IPS DF 6.9 (cell line): ENCODE results near the gene ALPP.
A peak's percentile ranks its signal among the peaks of the same experiment; 100 is the strongest.
"Not testable (repeated sequence)": the region's sequence is repeated elsewhere in the genome, so short reads cannot be mapped to it uniquely, and the experiment has no call there.

Experiments used
- DNase-seq: peaks from one replicate; pipeline ENCODE4 v3.0.0-alpha.2; 2013; ENCODE audit warnings: low read depth, low spot score
- H3K27ac ChIP-seq: one replicate; pipeline ENCODE4 v1.5.1; 2013; ENCODE audit warnings: low read length, control low read depth
- H3K27me3 ChIP-seq: 2 replicates; pipeline ENCODE4 v1.6.1; 2013; ENCODE audit warnings: mild to moderate bottlenecking, low read length; ENCODE audit not compliant: control insufficient read depth, insufficient read depth
- H3K36me3 ChIP-seq: 2 replicates; pipeline ENCODE4 v1.6.1; 2013; ENCODE audit warnings: low read length; ENCODE audit not compliant: control insufficient read depth, insufficient read depth
- H3K4me1 ChIP-seq: 2 replicates; pipeline ENCODE4 v1.6.1; 2013; ENCODE audit warnings: low read length; ENCODE audit not compliant: control insufficient read depth, insufficient read depth
- H3K4me3 ChIP-seq: 2 replicates; pipeline ENCODE4 v1.5.1; 2013; ENCODE audit warnings: mild to moderate bottlenecking, low read length
- H3K9me3 ChIP-seq: 2 replicates; pipeline ENCODE4 v1.6.1; 2013; ENCODE audit warnings: low read length, inconsistent platforms; ENCODE audit not compliant: control insufficient read depth, insufficient read depth
- WGBS: extraction: QIAGEN DNeasy Blood & Tissue Kit; methylation state at CpG from one replicate; pipeline ENCODE4 v1.1.7; 2013; ENCODE audit warnings: mixed read lengths, missing lambda C conversion rate; ENCODE audit not compliant: insufficient read length, insufficient coverage; 5-methylcytosine and 5-hydroxymethylcytosine counted together

The ALPP gene

GRCh38 chr2:232418466-232419244, 40.1 kb downstream of the ALPP start:
- WGBS = no CpG with 5 or more reads among the region's 49 CpGs
- Histone ChIP-seq H3K36me3 (peaks cover 27% of the 10 kb centered on the region), H3K4me3 (peak overlapping the region; percentile 60; the same call in 1 of the 2 replicates), H3K9me3 (no peaks in the 10 kb centered on the region), H3K27ac (no peak overlapping the region), H3K4me1 (peaks cover 12% of the 10 kb centered on the region), H3K27me3 (peaks cover 27% of the 10 kb centered on the region)
- DNase-seq = no peak

- peaks cover 27% of the 10 kb centered on the region for H3K27me3 ChIP-seq
- H3K4me1 ChIP-seq = peaks cover 15% of the 10 kb centered on the region
- no peak overlapping the region for H3K27ac ChIP-seq
- peak overlapping the region; percentile 60; the same call in 1 of the 2 replicates for H3K4me3 ChIP-seq
- no peaks in the 10 kb centered on the region for H3K9me3 ChIP-seq
- H3K36me3 ChIP-seq = peaks cover 27% of the 10 kb centered on the region
- WGBS = no CpG with 5 or more reads among the region's 79 CpGs
- no peak for DNase-seq
These were observed 40.9 kb downstream of the ALPP start for GRCh38 chr2:232419245-232420072.

- no CpG with 5 or more reads among the region's 22 CpGs for WGBS
- Histone ChIP-seq H3K27me3 (peaks cover 27% of the 10 kb centered on the region), H3K4me3 (peak overlapping the region; percentile 60), H3K36me3 (peaks cover 27% of the 10 kb centered on the region), H3K27ac (no peak overlapping the region), H3K4me1 (peaks cover 17% of the 10 kb centered on the region), H3K9me3 (no peaks in the 10 kb centered on the region)
- DNase-seq = no peak
These were observed 41.5 kb downstream of the ALPP start for GRCh38 chr2:232420073-232420454.

- Histone ChIP-seq H3K9me3 (no peaks in the 10 kb centered on the region), H3K27ac (no peak overlapping the region), H3K36me3 (peaks cover 27% of the 10 kb centered on the region), H3K27me3 (peaks cover 27% of the 10 kb centered on the region), H3K4me1 (peaks cover 17% of the 10 kb centered on the region), H3K4me3 (peak overlapping the region; percentile 60)
- DNase-seq = no peak
- WGBS = no CpG with 5 or more reads among the region's 79 CpGs
These were observed 42.1 kb downstream of the ALPP start for GRCh38 chr2:232420463-232421188.

GRCh38 chr2:232421189-232421785, 42.7 kb downstream of the ALPP start:
- Histone ChIP-seq H3K9me3 (no peaks in the 10 kb centered on the region), H3K27me3 (peaks cover 27% of the 10 kb centered on the region), H3K36me3 (peaks cover 21% of the 10 kb centered on the region), H3K27ac (no peak overlapping the region), H3K4me1 (peaks cover 17% of the 10 kb centered on the region), H3K4me3 (peak overlapping the region; percentile 60; the same call in 1 of the 2 replicates)
- WGBS = no CpG with 5 or more reads among the region's 22 CpGs
- no peak for DNase-seq

GRCh38 chr2:232422051-232422450, 43.5 kb downstream of the ALPP start:
- Histone ChIP-seq H3K4me1 (peaks cover 17% of the 10 kb centered on the region), H3K9me3 (no peaks in the 10 kb centered on the region), H3K27ac (no peak overlapping the region), H3K36me3 (peaks cover 18% of the 10 kb centered on the region), H3K4me3 (no peak overlapping the region), H3K27me3 (peaks cover 27% of the 10 kb centered on the region)
- DNase-seq = no peak
- WGBS = no CpG with 5 or more reads among the region's 10 CpGs

GRCh38 chr2:232422996-232423395, 44.4 kb downstream of the ALPP start:
- not testable (repeated sequence) for H3K27ac ChIP-seq, H3K4me3 ChIP-seq, DNase-seq, H3K9me3 ChIP-seq
- Histone ChIP-seq H3K27me3 (peaks cover 27% of the 10 kb centered on the region), H3K36me3 (peaks cover 11% of the 10 kb centered on the region; the same call in 1 of the 2 replicates), H3K4me1 (peaks cover 15% of the 10 kb centered on the region)
- WGBS = no CpG with 5 or more reads among the region's 3 CpGs

- H3K27me3 ChIP-seq = peaks cover 25% of the 10 kb centered on the region
- not testable (repeated sequence) for H3K27ac ChIP-seq, H3K9me3 ChIP-seq, H3K4me3 ChIP-seq, DNase-seq
- peaks cover 13% of the 10 kb centered on the region for H3K4me1 ChIP-seq
- peaks cover 11% of the 10 kb centered on the region; the same call in 1 of the 2 replicates for H3K36me3 ChIP-seq
- no CpG with 5 or more reads among the region's 7 CpGs for WGBS
These were observed 44.9 kb downstream of the ALPP start for GRCh38 chr2:232423407-232423806.

- Histone ChIP-seq H3K27ac (no peak overlapping the region), H3K4me1 (peaks cover 4% of the 10 kb centered on the region; the same call in 1 of the 2 replicates), H3K4me3 (no peak overlapping the region), H3K36me3 (no peaks in the 10 kb centered on the region), H3K9me3 (no peaks in the 10 kb centered on the region), H3K27me3 (no peaks in the 10 kb centered on the region)
- no peak for DNase-seq
- WGBS = no CpG with 5 or more reads among the region's 16 CpGs
These were observed 53.4 kb downstream of the ALPP start for GRCh38 chr2:232431705-232432590.
